ENCODE results near the gene SFMBT2. TPM values are rescaled to one million over a fixed set of nuclear protein-coding genes. Genes with fewer than 3 reads are reported as not detected.
"Not testable (repeated sequence)": the region's sequence is repeated elsewhere in the genome, so short reads cannot be mapped to it uniquely, and the experiment has no call there.

The SFMBT2 gene
- total RNA-seq, 4 donors from 2014 or later: 7.6 to 15.4 (median 10.8) TPM

DNA sequence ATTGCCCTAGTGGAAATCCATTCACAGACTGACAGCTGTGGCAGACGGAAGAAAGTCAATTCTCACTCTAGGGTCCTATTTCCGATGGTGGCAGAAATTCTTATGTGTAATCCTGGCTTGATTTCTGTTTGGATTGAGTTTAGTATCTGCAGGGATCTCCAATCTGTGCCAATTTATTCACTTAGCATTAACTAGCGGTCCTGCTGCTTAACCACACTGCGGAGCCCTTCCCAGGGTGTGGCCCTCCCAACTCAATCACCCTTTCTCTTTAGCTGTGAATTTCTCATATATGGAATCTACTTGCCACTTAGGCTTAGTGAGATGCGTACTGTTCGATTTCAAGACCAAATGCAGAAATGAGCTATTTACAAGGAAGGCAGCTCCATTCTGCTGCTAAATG is 215.7 kb downstream of the SFMBT2 start:
- TF ChIP-seq POLR2AphosphoS5 (IDR thresholded peaks at IDR 0.05): no peak
- no peak for TF ChIP-seq POLR2A (IDR thresholded peaks at IDR 0.05; ENCODE audit: low read depth)
- TF ChIP-seq, protein P1, sequence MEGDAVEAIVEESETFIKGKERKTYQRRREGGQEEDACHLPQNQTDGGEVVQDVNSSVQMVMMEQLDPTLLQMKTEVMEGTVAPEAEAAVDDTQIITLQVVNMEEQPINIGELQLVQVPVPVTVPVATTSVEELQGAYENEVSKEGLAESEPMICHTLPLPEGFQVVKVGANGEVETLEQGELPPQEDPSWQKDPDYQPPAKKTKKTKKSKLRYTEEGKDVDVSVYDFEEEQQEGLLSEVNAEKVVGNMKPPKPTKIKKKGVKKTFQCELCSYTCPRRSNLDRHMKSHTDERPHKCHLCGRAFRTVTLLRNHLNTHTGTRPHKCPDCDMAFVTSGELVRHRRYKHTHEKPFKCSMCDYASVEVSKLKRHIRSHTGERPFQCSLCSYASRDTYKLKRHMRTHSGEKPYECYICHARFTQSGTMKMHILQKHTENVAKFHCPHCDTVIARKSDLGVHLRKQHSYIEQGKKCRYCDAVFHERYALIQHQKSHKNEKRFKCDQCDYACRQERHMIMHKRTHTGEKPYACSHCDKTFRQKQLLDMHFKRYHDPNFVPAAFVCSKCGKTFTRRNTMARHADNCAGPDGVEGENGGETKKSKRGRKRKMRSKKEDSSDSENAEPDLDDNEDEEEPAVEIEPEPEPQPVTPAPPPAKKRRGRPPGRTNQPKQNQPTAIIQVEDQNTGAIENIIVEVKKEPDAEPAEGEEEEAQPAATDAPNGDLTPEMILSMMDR (IDR thresholded peaks at IDR 0.05): no peak
- TF ChIP-seq EP300 (IDR thresholded peaks at IDR 0.05): no peak
- Histone ChIP-seq H3K4me3 (no peak overlapping the region), H3K27ac (replicated peaks in 1 of 4) (no peak overlapping the region), H3K36me3 (peaks cover 31 to 71% (median 67%) of the 10 kb centered on the region in 4 donors), H3K27me3 (no peaks in the 10 kb centered on the region), H3K9me3 (peaks cover 0 to 9% (median 3%) of the 10 kb centered on the region in 4 donors), H3K4me1 (no peaks in the 10 kb centered on the region)
- no peak for DNase-seq (ENCODE audit: extremely low spot score)
- intact Hi-C loops (cut with DNase I): no loop called here
- WGBS: 99% methylated on average over 6 of the region's 6 CpGs

DNA sequence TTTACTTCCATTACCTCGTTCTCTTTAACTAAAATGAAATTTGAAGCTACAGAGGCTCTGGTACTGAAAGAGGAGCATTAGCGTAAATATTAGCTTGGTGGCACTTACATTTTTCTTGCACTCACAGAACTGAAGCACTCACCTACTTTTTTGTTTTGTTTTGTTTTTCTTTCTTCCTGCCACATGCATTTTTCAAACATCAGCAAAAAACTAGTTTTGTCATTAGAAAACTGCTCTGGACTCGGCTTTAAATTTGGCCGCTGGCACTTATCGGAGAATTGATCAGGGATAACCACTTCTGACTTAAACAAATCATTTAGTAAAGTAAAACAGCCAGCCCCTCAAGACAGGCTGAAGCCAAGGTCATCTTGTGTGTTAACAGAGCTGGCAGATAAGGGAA is 216.3 kb downstream of the SFMBT2 start:
- no peak overlapping the region for H3K27ac ChIP-seq (replicated peaks in 1 of 4)
- no peak for DNase-seq (ENCODE audit: extremely low spot score)
- H3K36me3 ChIP-seq: peaks cover 31 to 69% (median 66%) of the 10 kb centered on the region in 4 donors
- H3K4me3 ChIP-seq: no peak overlapping the region
- H3K4me1 ChIP-seq: no peaks in the 10 kb centered on the region
- WGBS: 96% methylated on average over 5 of the region's 5 CpGs
- no peaks in the 10 kb centered on the region for H3K27me3 ChIP-seq
- TF ChIP-seq POLR2AphosphoS5 (IDR thresholded peaks at IDR 0.05) (no peak), POLR2A (IDR thresholded peaks at IDR 0.05; ENCODE audit: low read depth) (no peak), EP300 (IDR thresholded peaks at IDR 0.05) (no peak)
- TF ChIP-seq, protein P1 (IDR thresholded peaks at IDR 0.05): no peak
- intact Hi-C loops (cut with DNase I): no loop called here
- peaks cover 0 to 9% (median 3%) of the 10 kb centered on the region in 4 donors for H3K9me3 ChIP-seq

DNA sequence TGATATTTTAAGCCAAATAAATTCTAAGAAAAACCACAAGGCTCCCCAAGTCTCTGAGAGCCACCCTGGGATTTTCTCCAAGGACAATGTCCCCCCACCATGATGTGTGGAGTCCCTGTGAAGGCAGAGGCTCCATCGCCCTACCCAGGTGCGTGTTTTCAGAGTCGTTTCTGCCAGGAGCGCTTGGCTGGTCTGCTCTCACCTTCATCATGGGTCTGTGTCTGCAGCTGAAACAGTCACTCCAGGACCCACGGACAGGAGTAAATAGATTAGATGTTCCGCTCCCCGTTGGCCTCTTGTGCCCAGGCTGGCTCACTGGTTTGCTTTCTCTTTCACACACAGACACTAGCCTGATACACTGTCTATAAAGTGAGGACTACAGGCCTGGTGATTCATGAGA is 217.5 kb downstream of the SFMBT2 start:
- no peak for TF ChIP-seq POLR2A (IDR thresholded peaks at IDR 0.05; ENCODE audit: low read depth)
- TF ChIP-seq, protein P1 (IDR thresholded peaks at IDR 0.05): no peak
- no peak for TF ChIP-seq EP300 (IDR thresholded peaks at IDR 0.05)
- H3K27ac ChIP-seq (replicated peaks in 1 of 4): no peak overlapping the region
- WGBS: 91% methylated on average over 7 of the region's 7 CpGs
- H3K4me3 ChIP-seq: no peak overlapping the region
- DNase-seq (ENCODE audit: extremely low spot score): no peak
- H3K4me1 ChIP-seq: no peaks in the 10 kb centered on the region
- H3K36me3 ChIP-seq: peaks cover 35 to 68% (median 59%) of the 10 kb centered on the region in 4 donors
- peaks cover 0 to 9% (median 3%) of the 10 kb centered on the region in 4 donors for H3K9me3 ChIP-seq
- intact Hi-C loops (cut with DNase I): no loop called here
- H3K27me3 ChIP-seq: no peaks in the 10 kb centered on the region

DNA sequence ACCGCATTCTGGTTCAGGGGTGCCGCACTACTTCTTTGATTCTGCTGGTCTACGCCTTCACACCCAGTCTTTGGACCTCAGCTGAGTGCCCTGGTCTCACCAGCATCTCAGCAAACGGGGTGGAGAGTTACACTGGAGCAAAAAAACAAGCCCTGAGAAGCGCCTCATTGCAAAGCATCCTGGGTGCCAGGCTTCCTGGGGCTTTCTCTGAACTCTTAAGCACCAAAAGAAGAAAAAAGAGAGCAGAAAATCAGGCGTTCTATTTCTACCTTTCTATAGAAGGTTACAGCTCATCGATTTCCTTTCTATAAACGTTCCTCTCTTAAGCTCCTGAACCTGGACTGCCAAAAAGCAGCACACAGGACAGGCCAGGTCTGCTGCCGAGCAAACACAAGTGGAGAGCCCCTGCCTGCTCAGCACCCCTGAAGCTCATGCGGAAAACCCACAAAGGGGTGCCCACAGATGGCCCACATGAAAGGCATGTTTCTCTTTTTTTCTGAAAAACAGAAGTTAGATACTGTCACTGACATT is 217.9 kb downstream of the SFMBT2 start:
- no peak overlapping the region for H3K27ac ChIP-seq (replicated peaks in 1 of 4)
- TF ChIP-seq EP300 (IDR thresholded peaks at IDR 0.05) (no peak), POLR2A (IDR thresholded peaks at IDR 0.05; ENCODE audit: low read depth) (no peak), POLR2AphosphoS5 (IDR thresholded peaks at IDR 0.05) (no peak)
- TF ChIP-seq, protein P1 (IDR thresholded peaks at IDR 0.05): no peak
- H3K4me1 ChIP-seq: no peaks in the 10 kb centered on the region
- peaks cover 35 to 68% (median 57%) of the 10 kb centered on the region in 4 donors for H3K36me3 ChIP-seq
- DNase-seq (ENCODE audit: extremely low spot score): no peak
- WGBS: 84% methylated on average over 10 of the region's 10 CpGs
- no peak overlapping the region for H3K4me3 ChIP-seq
- intact Hi-C loops (cut with DNase I): no loop called here
- peaks cover 0 to 9% (median 3%) of the 10 kb centered on the region in 4 donors for H3K9me3 ChIP-seq
- no peaks in the 10 kb centered on the region for H3K27me3 ChIP-seq

DNA sequence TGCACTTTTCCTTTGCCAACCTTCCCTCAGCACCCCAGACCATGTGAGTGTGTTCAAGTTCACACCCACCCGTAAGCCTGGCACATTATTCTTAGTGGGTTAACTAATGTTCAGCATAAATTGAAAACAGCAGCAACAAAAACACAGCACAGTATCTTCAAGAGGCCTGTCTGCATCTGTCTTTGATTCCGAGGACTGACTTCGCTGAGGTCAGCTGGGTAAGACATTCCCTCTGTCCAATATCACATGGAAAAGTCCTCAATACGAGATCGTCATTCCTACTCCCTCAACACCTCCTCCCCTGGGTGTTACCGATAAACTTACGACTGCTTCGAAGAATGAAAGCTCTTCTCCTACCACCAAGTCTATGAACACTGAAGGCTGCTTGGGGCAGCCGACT is 218.8 kb downstream of the SFMBT2 start:
- 98% methylated on average over 5 of the region's 9 CpGs for WGBS
- H3K9me3 ChIP-seq: peaks cover 0 to 9% (median 3%) of the 10 kb centered on the region in 4 donors
- DNase-seq (ENCODE audit: extremely low spot score): no peak
- TF ChIP-seq EP300 (IDR thresholded peaks at IDR 0.05) (no peak), POLR2A (IDR thresholded peaks at IDR 0.05; ENCODE audit: low read depth) (no peak), POLR2AphosphoS5 (IDR thresholded peaks at IDR 0.05) (no peak)
- TF ChIP-seq, protein P1 (IDR thresholded peaks at IDR 0.05): no peak
- H3K27ac ChIP-seq (replicated peaks in 1 of 4): no peak overlapping the region
- no peak overlapping the region for H3K4me3 ChIP-seq
- no peaks in the 10 kb centered on the region for H3K4me1 ChIP-seq
- no peaks in the 10 kb centered on the region for H3K27me3 ChIP-seq
- intact Hi-C loops (cut with DNase I): no loop called here
- H3K36me3 ChIP-seq: peaks cover 27 to 60% (median 49%) of the 10 kb centered on the region in 4 donors

DNA sequence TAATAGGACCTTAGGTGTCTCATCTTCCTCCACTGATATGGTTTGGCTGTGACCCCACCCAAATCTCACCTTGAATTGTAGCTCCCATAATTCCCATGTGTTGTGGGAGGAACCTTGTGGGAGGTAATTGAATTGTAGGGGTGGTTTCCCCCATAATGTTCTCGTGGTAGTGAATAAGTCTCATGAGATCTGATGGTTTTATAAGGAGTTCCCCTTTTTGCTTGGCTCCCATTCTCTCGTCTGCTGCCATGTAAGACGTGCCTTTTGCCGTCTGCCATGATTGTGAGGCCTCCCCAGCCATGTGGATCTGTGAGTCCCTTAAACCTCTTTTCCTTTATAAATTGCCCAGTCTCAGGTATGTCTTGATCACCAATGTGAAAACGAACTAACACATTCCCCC is 220.1 kb downstream of the SFMBT2 start:
- H3K9me3 ChIP-seq; H3K4me3 ChIP-seq; H3K27ac ChIP-seq (replicated peaks in 1 of 4); intact Hi-C loops (cut with DNase I); H3K4me1 ChIP-seq; DNase-seq (ENCODE audit: extremely low spot score); H3K27me3 ChIP-seq: not testable (repeated sequence)
- H3K36me3 ChIP-seq: peaks cover 18 to 47% (median 36%) of the 10 kb centered on the region in 4 donors
- 88% methylated on average over 5 of the region's 5 CpGs for WGBS

All from esophagus muscularis mucosa (tissue), 4 donors.